Uterus (tissue), 2 donors: ENCODE results near the gene ATP8B1.

Source experiments
- POLR2A ChIP-seq, 2 donors: fragments of 450-650 bp; IDR thresholded peaks; one replicate each; pipeline ENCODE4 v1.6.1; 2016; ENCODE audit warnings: antibody characterized with exemption in 2 of 2, mild to moderate bottlenecking in 1 of 2, moderate library complexity in 1 of 2
- TF ChIP-seq, protein P1 (sequence below), 4 experiments: fragments of 200-600 bp in 2 of 4; fragments of 450-650 bp in 2 of 4; sonication (generic) in 2 of 4; IDR thresholded peaks; one replicate each; pipeline ENCODE4 v1.5.1; 2016 to 2019; ENCODE audit warnings: antibody characterized with exemption in 4 of 4, mild to moderate bottlenecking in 2 of 4, moderate library complexity in 1 of 4

DNA sequence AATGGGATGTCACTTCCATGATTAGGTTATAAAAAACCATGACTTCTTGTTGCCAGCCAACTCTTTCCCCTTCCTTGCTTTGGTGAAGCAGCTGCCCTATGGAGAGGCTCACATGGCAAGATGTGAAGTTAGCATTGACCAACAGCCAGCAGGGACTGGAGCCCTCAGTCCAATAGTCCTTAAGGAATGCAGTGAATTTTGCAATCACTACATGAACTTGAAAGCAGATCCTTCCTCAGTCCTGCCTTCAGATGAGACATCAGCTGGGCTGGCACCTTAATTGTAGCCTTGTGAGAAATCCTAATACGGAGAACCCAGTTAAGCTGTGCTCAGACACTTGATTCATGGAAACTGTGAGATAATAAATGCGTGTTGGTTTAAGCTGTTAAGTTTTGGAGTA, 61.8 kb downstream of the ATP8B1 start:
- no peak for TF ChIP-seq POLR2A (IDR thresholded peaks at IDR 0.05)
- TF ChIP-seq, protein P1, sequence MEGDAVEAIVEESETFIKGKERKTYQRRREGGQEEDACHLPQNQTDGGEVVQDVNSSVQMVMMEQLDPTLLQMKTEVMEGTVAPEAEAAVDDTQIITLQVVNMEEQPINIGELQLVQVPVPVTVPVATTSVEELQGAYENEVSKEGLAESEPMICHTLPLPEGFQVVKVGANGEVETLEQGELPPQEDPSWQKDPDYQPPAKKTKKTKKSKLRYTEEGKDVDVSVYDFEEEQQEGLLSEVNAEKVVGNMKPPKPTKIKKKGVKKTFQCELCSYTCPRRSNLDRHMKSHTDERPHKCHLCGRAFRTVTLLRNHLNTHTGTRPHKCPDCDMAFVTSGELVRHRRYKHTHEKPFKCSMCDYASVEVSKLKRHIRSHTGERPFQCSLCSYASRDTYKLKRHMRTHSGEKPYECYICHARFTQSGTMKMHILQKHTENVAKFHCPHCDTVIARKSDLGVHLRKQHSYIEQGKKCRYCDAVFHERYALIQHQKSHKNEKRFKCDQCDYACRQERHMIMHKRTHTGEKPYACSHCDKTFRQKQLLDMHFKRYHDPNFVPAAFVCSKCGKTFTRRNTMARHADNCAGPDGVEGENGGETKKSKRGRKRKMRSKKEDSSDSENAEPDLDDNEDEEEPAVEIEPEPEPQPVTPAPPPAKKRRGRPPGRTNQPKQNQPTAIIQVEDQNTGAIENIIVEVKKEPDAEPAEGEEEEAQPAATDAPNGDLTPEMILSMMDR (IDR thresholded peaks at IDR 0.05): no peak
